ENCODE measurements around the gene IL1A. TPM values are rescaled to one million over a fixed set of nuclear protein-coding genes. Genes with fewer than 3 reads are reported as not detected.

IL1A gene
- total RNA-seq, 2 donors from 2014 or later: 0.73 to 1.0 TPM

GRCh38 chr2:112828251-112828691, 44.0 kb upstream of the IL1A start:
- H3K4me3 ChIP-seq (ENCODE audit: low read length): no peak overlapping the region
- H3K27ac ChIP-seq (ENCODE audit: low read depth, low read length): no peak overlapping the region
- H3K9me3 ChIP-seq (ENCODE audit: control insufficient read depth, low read length): no peaks in the 10 kb centered on the region
- DNase-seq: no peak
- Mint-ChIP-seq H3K4me3 (no peak overlapping the region), H3K9me3 (peaks cover under 1% of the 10 kb centered on the region), H3K27me3 (ENCODE audit: insufficient read depth) (peaks cover 3% of the 10 kb centered on the region), H3K4me1 (no peaks in the 10 kb centered on the region), H3K36me3 (ENCODE audit: low read depth) (no peaks in the 10 kb centered on the region), H3K27ac (no peak overlapping the region)
- H3K27me3 ChIP-seq (ENCODE audit: control insufficient read depth, insufficient read depth, low read length, poor library complexity, severe bottlenecking): no peaks in the 10 kb centered on the region
- H3K36me3 ChIP-seq (ENCODE audit: control insufficient read depth, insufficient read depth, low read length): no peaks in the 10 kb centered on the region
- no peak overlapping the region for H3K9ac ChIP-seq (ENCODE audit: extremely low read depth, low read length, poor library complexity, severe bottlenecking)
- TF ChIP-seq CTCF (conservative IDR thresholded peaks at IDR 0.05): no peak
- H3K4me1 ChIP-seq (ENCODE audit: control insufficient read depth, insufficient read depth, low read length): no peaks in the 10 kb centered on the region
- WGBS, 2 experiments (ENCODE audit: insufficient coverage in 1 of 2, insufficient read length in 1 of 2): 94 to 100% methylated on average over 2 to 3 of the region's 3 CpGs

- H3K4me3 ChIP-seq (ENCODE audit: low read length): no peak overlapping the region
- H3K9me3 ChIP-seq (ENCODE audit: control insufficient read depth, low read length): no peaks in the 10 kb centered on the region
- peaks cover 3% of the 10 kb centered on the region for H3K27me3 Mint-ChIP-seq (ENCODE audit: insufficient read depth)
- DNase-seq: no peak
- WGBS, 2 experiments (ENCODE audit: insufficient coverage in 1 of 2, insufficient read length in 1 of 2): 89 to 91% methylated on average over 4 to 6 of the region's 6 CpGs
- H3K4me1 ChIP-seq (ENCODE audit: control insufficient read depth, insufficient read depth, low read length): no peaks in the 10 kb centered on the region
- no peaks in the 10 kb centered on the region for H3K36me3 Mint-ChIP-seq (ENCODE audit: low read depth)
- no peak overlapping the region for H3K9ac ChIP-seq (ENCODE audit: extremely low read depth, low read length, poor library complexity, severe bottlenecking)
- H3K27ac Mint-ChIP-seq: no peak overlapping the region
- no peak overlapping the region for H3K4me3 Mint-ChIP-seq
- TF ChIP-seq CTCF (conservative IDR thresholded peaks at IDR 0.05): no peak
- no peaks in the 10 kb centered on the region for H3K4me1 Mint-ChIP-seq
- no peaks in the 10 kb centered on the region for H3K27me3 ChIP-seq (ENCODE audit: control insufficient read depth, insufficient read depth, low read length, poor library complexity, severe bottlenecking)
- H3K9me3 Mint-ChIP-seq: peaks cover 3% of the 10 kb centered on the region
- H3K36me3 ChIP-seq (ENCODE audit: control insufficient read depth, insufficient read depth, low read length): no peaks in the 10 kb centered on the region
- H3K27ac ChIP-seq (ENCODE audit: low read depth, low read length): no peak overlapping the region
Observed at GRCh38 chr2:112827604-112828185, 43.4 kb upstream of the IL1A start.

DNA sequence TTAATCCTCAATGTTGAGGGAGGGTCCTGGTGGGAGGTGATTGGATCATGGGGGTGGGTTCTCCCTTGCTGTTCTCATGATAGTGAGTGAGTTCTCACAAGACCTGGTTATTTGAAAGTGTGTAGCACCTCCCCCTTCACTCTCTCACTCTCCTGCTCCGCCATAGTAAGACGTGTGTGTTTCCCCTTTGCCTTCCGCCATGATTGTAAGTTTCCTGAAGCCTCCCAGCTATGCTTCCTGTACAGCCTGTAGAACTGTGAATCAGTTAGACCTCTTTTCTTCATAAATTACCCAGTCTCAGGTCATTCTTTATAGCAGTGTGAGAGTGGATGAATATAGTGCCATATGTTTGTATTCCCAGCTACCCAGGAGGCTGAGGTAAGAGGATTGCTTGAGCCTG, 42.7 kb upstream of the IL1A start:
- H3K4me1 Mint-ChIP-seq: no peaks in the 10 kb centered on the region
- H3K9me3 ChIP-seq (ENCODE audit: control insufficient read depth, low read length): no peaks in the 10 kb centered on the region
- H3K36me3 ChIP-seq (ENCODE audit: control insufficient read depth, insufficient read depth, low read length): no peaks in the 10 kb centered on the region

More for the DNA sequence above, 42.7 kb upstream of the IL1A start:
- no peak for DNase-seq
- no peak overlapping the region for H3K27ac Mint-ChIP-seq
- no peaks in the 10 kb centered on the region for H3K36me3 Mint-ChIP-seq (ENCODE audit: low read depth)
- WGBS, 2 experiments (ENCODE audit: insufficient coverage in 1 of 2, insufficient read length in 1 of 2): 70 to 82% methylated on average over 2 to 3 of the region's 3 CpGs
- Histone ChIP-seq H3K4me1 (ENCODE audit: control insufficient read depth, insufficient read depth, low read length) (no peaks in the 10 kb centered on the region), H3K27ac (ENCODE audit: low read depth, low read length) (no peak overlapping the region), H3K27me3 (ENCODE audit: control insufficient read depth, insufficient read depth, low read length, poor library complexity, severe bottlenecking) (no peaks in the 10 kb centered on the region), H3K4me3 (ENCODE audit: low read length) (no peak overlapping the region), H3K9ac (ENCODE audit: extremely low read depth, low read length, poor library complexity, severe bottlenecking) (no peak overlapping the region)
- no peak for TF ChIP-seq CTCF (conservative IDR thresholded peaks at IDR 0.05)
- peaks cover 3% of the 10 kb centered on the region for H3K27me3 Mint-ChIP-seq (ENCODE audit: insufficient read depth)
- peaks cover 3% of the 10 kb centered on the region for H3K9me3 Mint-ChIP-seq
- H3K4me3 Mint-ChIP-seq: no peak overlapping the region

All from endodermal cell (in vitro differentiated cells).